PC-3 (cell line): ENCODE measurements around the gene TSGA10IP.

Experiments
- CTCF ChIP-seq: fragments of 300-600 bp; sonication (generic); conservative IDR thresholded peaks from 2 replicates; pipeline ENCODE4 v1.5.1; 2017; ENCODE audit warnings: antibody characterized with exemption, low read depth, mild to moderate bottlenecking, low read length
- EZH2 ChIP-seq: fragments of 300-600 bp; sonication (generic); IDR thresholded peaks from one replicate; pipeline ENCODE4 v1.6.1; 2017; ENCODE audit warnings: antibody characterized with exemption, mild to moderate bottlenecking, low read length; ENCODE audit not compliant: unreplicated experiment
- EZH2phosphoT487 ChIP-seq: fragments of 300-600 bp; sonication (generic); IDR thresholded peaks from 2 replicates; pipeline ENCODE4 v1.6.1; 2018; ENCODE audit warnings: mild to moderate bottlenecking, antibody characterized with exemption, low read length, borderline replicate concordance

- TF ChIP-seq CTCF (no peak), EZH2 (no peak), EZH2phosphoT487 (no peak)
Measured at GRCh38 chr11:65903715-65904114, 41.6 kb upstream of the TSGA10IP start.
